ENCODE data around the gene KPNA4.
"Not testable (repeated sequence)": the region's sequence is repeated elsewhere in the genome, so short reads cannot be mapped to it uniquely, and the experiment has no call there.

Gene KPNA4

GRCh38 chr3:160482796-160483195 is 82.6 kb downstream of the KPNA4 start:
- DNase-seq: no peak

GRCh38 chr3:160481856-160482255 is 83.5 kb downstream of the KPNA4 start:
- DNase-seq: no peak

- no peak for DNase-seq
Observed at GRCh38 chr3:160480931-160481330, 84.4 kb downstream of the KPNA4 start.

GRCh38 chr3:160479376-160479775 is 86.0 kb downstream of the KPNA4 start:
- no peak for DNase-seq

- no peak for DNase-seq
Observed at GRCh38 chr3:160478338-160478737, 87.0 kb downstream of the KPNA4 start.

- no peak for DNase-seq
Observed at GRCh38 chr3:160477750-160478149, 87.6 kb downstream of the KPNA4 start.

- DNase-seq: no peak
Observed at GRCh38 chr3:160475884-160476283, 89.5 kb downstream of the KPNA4 start.

- no peak for DNase-seq
Observed at GRCh38 chr3:160475153-160475552, 90.2 kb downstream of the KPNA4 start.

GRCh38 chr3:160474416-160474838 is 90.9 kb downstream of the KPNA4 start:
- DNase-seq: no peak

- no peak for DNase-seq
Observed at GRCh38 chr3:160473978-160474377, 91.4 kb downstream of the KPNA4 start.

GRCh38 chr3:160473221-160473620 is 92.2 kb downstream of the KPNA4 start:
- no peak for DNase-seq

- no peak for DNase-seq
Observed at GRCh38 chr3:160472344-160472743, 93.0 kb downstream of the KPNA4 start.

- no peak for DNase-seq
Observed at GRCh38 chr3:160471892-160472291, 93.5 kb downstream of the KPNA4 start.

- no peak for DNase-seq
Observed at GRCh38 chr3:160470181-160470580, 95.2 kb downstream of the KPNA4 start.

GRCh38 chr3:160464971-160465370 is 100.4 kb downstream of the KPNA4 start:
- DNase-seq: no peak

GRCh38 chr3:160464321-160464720 is 101.0 kb downstream of the KPNA4 start:
- no peak for DNase-seq

GRCh38 chr3:160460033-160460432 is 105.3 kb downstream of the KPNA4 start:
- DNase-seq: no peak

- DNase-seq: no peak
Observed at GRCh38 chr3:160459450-160459970, 105.9 kb downstream of the KPNA4 start.

GRCh38 chr3:160458151-160458550 is 107.2 kb downstream of the KPNA4 start:
- no peak for DNase-seq

- no peak for DNase-seq
Observed at GRCh38 chr3:160455846-160456245, 109.5 kb downstream of the KPNA4 start.

- no peak for DNase-seq
Observed at GRCh38 chr3:160454995-160455394, 110.4 kb downstream of the KPNA4 start.

- DNase-seq: not testable (repeated sequence)
Observed at GRCh38 chr3:160452251-160452650, 113.1 kb downstream of the KPNA4 start.

- DNase-seq: no peak
Observed at GRCh38 chr3:160451602-160452001, 113.8 kb downstream of the KPNA4 start.

GRCh38 chr3:160450846-160451245 is 114.5 kb downstream of the KPNA4 start:
- DNase-seq: no peak

Measured in stimulated activated CD4-positive, alpha-beta T cell treated with anti-CD3 and anti-CD28 coated beads, Interleukin-4, amount 100 ng/mL, for 4 hours (primary cell).